Tibial nerve (tissue), 4 donors: Measurements from ENCODE around the gene MSI2. TPM values are rescaled to one million over a fixed set of nuclear protein-coding genes. Genes with fewer than 3 reads are reported as not detected.

Experiments used
- DNase-seq, 2 donors: peaks; one replicate each; pipeline ENCODE4 v3.0.0-alpha.2; 2019; ENCODE audit warnings: low spot score in 2 of 2
- H3K27ac ChIP-seq, 4 donors: fragments of 200-600 bp; sonication (generic) in 3 of 4; one replicate each; pipeline ENCODE4 v1.5.1; 2017 to 2019; ENCODE audit warnings: mild to moderate bottlenecking in 1 of 4
- H3K27me3 ChIP-seq, 2 donors: fragments of 200-600 bp; sonication (generic) in 1 of 2; one replicate each; pipeline versions ENCODE4 v1.5.1 to v1.6.0; 2017 to 2019
- H3K36me3 ChIP-seq, 3 donors: fragments of 200-600 bp; sonication (generic); one replicate each; pipeline ENCODE4 v1.5.1; 2018 to 2019
- H3K4me1 ChIP-seq, 4 donors: fragments of 200-600 bp; sonication (generic) in 3 of 4; one replicate each; pipeline ENCODE4 v1.5.1; 2017 to 2019
- H3K4me3 ChIP-seq, 4 donors: fragments of 200-600 bp; sonication (generic) in 3 of 4; one replicate each; pipeline ENCODE4 v1.5.1; 2017 to 2019; ENCODE audit warnings: mild to moderate bottlenecking in 1 of 4, moderate library complexity in 1 of 4
- H3K9me3 ChIP-seq, 4 donors: fragments of 200-600 bp; sonication (generic) in 3 of 4; one replicate each; pipeline ENCODE4 v1.5.1; 2017 to 2019
- CTCF ChIP-seq, 5 experiments: fragments of 200-600 bp in 3 of 5; fragments of 450-650 bp in 2 of 5; sonication (generic) in 3 of 5; IDR thresholded peaks; one replicate each; pipeline ENCODE4 v1.5.1; 2016 to 2019; ENCODE audit warnings: antibody characterized with exemption in 5 of 5, mild to moderate bottlenecking in 3 of 5, moderate library complexity in 2 of 5
- EP300 ChIP-seq, 2 donors: sonication (generic); formaldehyde crosslinking; IDR thresholded peaks; one replicate each; pipeline ENCODE4 v1.6.1; 2017; ENCODE audit warnings: antibody characterized with exemption in 2 of 2, mild to moderate bottlenecking in 1 of 2
- POLR2A ChIP-seq, 2 donors: fragments of 450-650 bp; IDR thresholded peaks; one replicate each; pipeline ENCODE4 v1.6.1; 2017; ENCODE audit warnings: antibody characterized with exemption in 2 of 2, mild to moderate bottlenecking in 2 of 2, moderate library complexity in 2 of 2
- WGBS, 2 donors: methylation state at CpG; one replicate each; pipeline ENCODE4 v1.1.5; 2018; 5-methylcytosine and 5-hydroxymethylcytosine counted together
- total RNA-seq, 4 donors: library from RNA; depleted of rRNA; stranded (reverse); fragments of >200 nt; gene quantifications; one replicate each; pipeline ENCODE4 v1.1.0, GENCODE V29; 2016

Gene MSI2
- total RNA-seq, 4 donors from 2014 or later: 11.5 to 18.3 (median 14.2) TPM

DNA sequence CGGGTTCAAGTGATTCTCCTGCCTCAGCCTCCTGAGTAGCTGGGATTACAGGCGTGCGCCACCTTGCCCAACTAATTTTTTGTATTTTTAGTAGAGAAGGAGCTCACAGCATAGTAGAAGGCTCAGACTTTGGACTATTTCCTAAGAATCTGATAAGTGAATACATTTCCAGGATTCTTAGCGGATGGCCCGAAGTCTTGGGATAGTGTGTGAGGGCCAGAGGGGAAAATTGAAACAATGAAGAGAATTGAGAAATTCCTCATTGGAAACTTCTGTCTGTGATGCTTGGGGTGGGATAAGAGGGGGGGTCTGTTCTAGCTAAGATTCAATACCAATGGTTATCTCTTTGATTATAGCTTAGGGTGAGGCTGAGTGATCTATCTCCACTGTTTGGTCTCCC, 183.3 kb downstream of the MSI2 start:
- Histone ChIP-seq H3K4me1 (peaks cover 0 to 40% (median 34%) of the 10 kb centered on the region in 4 donors), H3K4me3 (no peak overlapping the region), H3K27me3 (no peaks in the 10 kb centered on the region), H3K27ac (peak overlapping the region in 2 of 4 donors; percentile 78 to 91), H3K36me3 (no peaks in the 10 kb centered on the region), H3K9me3 (no peaks in the 10 kb centered on the region)
- DNase-seq: no peak
- no peak for TF ChIP-seq CTCF (IDR thresholded peaks at IDR 0.05)
- TF ChIP-seq EP300 (IDR thresholded peaks at IDR 0.05): no peak
- no peak for TF ChIP-seq POLR2A (IDR thresholded peaks at IDR 0.05)
- 90 to 92% methylated on average over 5 of the region's 5 CpGs for WGBS, 2 donors

DNA sequence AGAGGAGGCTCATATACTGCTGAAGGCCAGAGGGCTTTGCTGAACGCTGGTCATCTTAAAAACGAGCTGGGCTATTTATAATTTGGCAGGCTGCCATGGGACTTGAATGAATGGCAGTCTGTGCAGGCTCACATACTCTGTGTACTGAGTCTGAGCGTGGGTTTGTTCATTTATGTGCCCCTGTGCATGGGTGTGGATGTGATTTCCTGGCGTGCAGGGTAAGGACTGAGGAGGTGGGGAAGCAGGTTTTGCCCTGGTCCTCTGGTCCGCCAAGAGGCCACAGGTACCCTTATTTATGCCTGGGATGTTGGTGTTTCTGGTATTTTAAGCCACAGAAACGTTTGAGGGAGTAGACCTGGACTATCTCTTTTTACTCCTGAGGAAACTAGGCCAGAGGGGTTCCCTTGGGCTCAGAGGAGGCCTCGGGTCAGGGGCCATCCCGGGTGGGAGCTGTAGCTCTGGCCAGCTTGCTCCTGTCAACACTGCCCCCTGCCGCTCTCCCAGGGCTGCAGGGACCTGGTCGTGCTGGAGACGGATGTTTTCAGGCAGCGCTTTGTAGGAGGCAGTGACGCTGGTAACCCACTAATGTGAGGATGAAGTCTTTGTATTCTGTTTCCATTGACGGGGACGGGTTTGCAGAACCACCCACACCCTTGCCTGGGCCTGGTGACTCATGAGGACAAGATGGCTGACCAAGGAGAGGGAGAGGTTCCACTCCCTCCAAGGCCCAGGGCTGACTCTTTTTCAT, 184.4 kb downstream of the MSI2 start:
- WGBS, 2 donors: 16 to 21% methylated on average over 13 to 15 of the region's 15 CpGs

DNA sequence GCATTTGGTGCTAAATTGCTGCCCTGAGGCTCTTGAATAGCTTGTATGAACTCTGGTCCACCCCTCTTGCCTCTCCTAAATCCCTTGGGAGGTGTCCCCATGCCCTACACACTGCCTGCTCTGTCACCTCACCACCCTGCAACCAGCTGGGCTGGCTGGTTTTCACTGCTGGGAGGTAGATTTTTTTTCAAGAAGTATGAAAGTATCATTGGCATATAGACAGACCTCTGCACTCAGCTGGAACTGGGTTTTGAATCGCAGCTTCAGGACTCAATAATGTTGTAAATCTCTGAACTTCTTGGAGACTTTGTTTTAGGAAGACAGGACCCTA, 184.9 kb downstream of the MSI2 start:
- Histone ChIP-seq H3K36me3 (no peaks in the 10 kb centered on the region), H3K4me1 (peaks cover 0 to 40% (median 34%) of the 10 kb centered on the region in 4 donors), H3K4me3 (no peak overlapping the region), H3K27me3 (no peaks in the 10 kb centered on the region), H3K9me3 (no peaks in the 10 kb centered on the region), H3K27ac (peak overlapping the region; percentile 1 to 91 (median 69))
- TF ChIP-seq POLR2A (IDR thresholded peaks at IDR 0.05) (no peak), EP300 (IDR thresholded peaks at IDR 0.05) (no peak)
- WGBS, 2 donors: 14 to 24% methylated on average over 1 of the region's 1 CpG
- DNase-seq: no peak

More for the DNA sequence above, 184.4 kb downstream of the MSI2 start:
- Histone ChIP-seq H3K27me3 (no peaks in the 10 kb centered on the region), H3K4me3 (no peak overlapping the region), H3K27ac (peak overlapping the region; percentile 21 to 91 (median 69)), H3K36me3 (no peaks in the 10 kb centered on the region), H3K4me1 (peaks cover 0 to 40% (median 34%) of the 10 kb centered on the region in 4 donors), H3K9me3 (no peaks in the 10 kb centered on the region)
- TF ChIP-seq CTCF (IDR thresholded peaks at IDR 0.05) (peak; percentile 32 to 67 (median 63)), EP300 (IDR thresholded peaks at IDR 0.05) (peak; percentile 10 to 90), POLR2A (IDR thresholded peaks at IDR 0.05) (peak in 1 of 2 donors; percentile 33)
- peak; percentile 34 to 63 for DNase-seq

- WGBS, 2 donors: 58 to 65% methylated on average over 9 of the region's 9 CpGs
- H3K27ac ChIP-seq: peak overlapping the region in 3 of 4 donors; percentile 23 to 91 (median 78)
- peaks cover 0 to 39% (median 33%) of the 10 kb centered on the region in 4 donors for H3K4me1 ChIP-seq
Observed at GRCh38 chr17:57442401-57442823, 186.1 kb downstream of the MSI2 start.

GRCh38 chr17:57442914-57443571, 186.7 kb downstream of the MSI2 start:
- H3K27ac ChIP-seq: peak overlapping the region in 3 of 4 donors; percentile 23 to 91 (median 78)
- H3K9me3 ChIP-seq: no peaks in the 10 kb centered on the region
- TF ChIP-seq POLR2A (IDR thresholded peaks at IDR 0.05): no peak
- no peak for TF ChIP-seq CTCF (IDR thresholded peaks at IDR 0.05)
- TF ChIP-seq EP300 (IDR thresholded peaks at IDR 0.05): no peak
- WGBS, 2 donors: 58 to 70% methylated on average over 15 to 16 of the region's 16 CpGs
- no peak for DNase-seq
- H3K4me1 ChIP-seq: peaks cover 0 to 39% (median 33%) of the 10 kb centered on the region in 4 donors
- H3K4me3 ChIP-seq: no peak overlapping the region
- H3K27me3 ChIP-seq: no peaks in the 10 kb centered on the region
- no peaks in the 10 kb centered on the region for H3K36me3 ChIP-seq

More at GRCh38 chr17:57442401-57442823, 186.1 kb downstream of the MSI2 start:
- no peak overlapping the region for H3K4me3 ChIP-seq
- no peaks in the 10 kb centered on the region for H3K27me3 ChIP-seq
- no peaks in the 10 kb centered on the region for H3K9me3 ChIP-seq
- TF ChIP-seq EP300 (IDR thresholded peaks at IDR 0.05) (no peak), CTCF (IDR thresholded peaks at IDR 0.05) (no peak)
- H3K36me3 ChIP-seq: no peaks in the 10 kb centered on the region
- DNase-seq: no peak
